HepG2 (cell line): Measurements from ENCODE around the gene SLC6A5. TPM values are rescaled to one million over a fixed set of nuclear protein-coding genes. Genes with fewer than 3 reads are reported as not detected.

Experiments used
- ATAC-seq: fragments of 200-7000 bp; cut with Tn5 transposase; 3 replicates; pipeline ENCODE4 v1.9.1; 2020; ENCODE audit warnings: mild to moderate bottlenecking, moderate library complexity
- BruUV-seq: library from RNA; stranded (reverse); fragments of 400-500 nt; replicated peaks from 2 replicates; lab custom pipeline; 2021; lab: Mats Ljungman, UMichigan
- CTCF ChIA-PET: fragments of 300-600 bp; formaldehyde crosslinking; extraction: SDS; loops from one replicate; lab custom pipeline; 2021; ENCODE audit warnings: low total read pairs, inconsistent platforms, low intra/inter-chr PET ratio; lab: Yijun Ruan, JAX
- POLR2A ChIA-PET: fragments of 350-600 bp; sonication (Branson Sonifier 250); formaldehyde crosslinking; loops from one replicate; lab custom pipeline; 2020; ENCODE audit warnings: antibody characterized with exemption, inconsistent platforms; lab: Yijun Ruan, JAX
- DNase-seq: peaks from one replicate; pipeline ENCODE4 v3.0.0-alpha.2; 2015; ENCODE audit warnings: low spot score
- FAIRE-seq: peaks from 3 replicates; lab custom pipeline; 2011; peaks lifted over from hg19 to GRCh38; lab: Jason Lieb, UNC
- H2AFZ ChIP-seq: one replicate; pipeline ENCODE4 v1.6.1; 2011; ENCODE audit warnings: low read length, inconsistent platforms
- H3K27ac ChIP-seq: fragments of 300-600 bp; 3 replicates; pipeline ENCODE4 v1.8.0; 2011; ENCODE audit warnings: mixed run types, mild to moderate bottlenecking, mixed read lengths, low read length, inconsistent platforms; ENCODE audit not compliant: insufficient read depth; ENCODE audit errors: extremely low read length
- H3K27me3 ChIP-seq, 2 experiments: fragments of 200-600 bp in 1 of 2; 2 replicates in 1 of 2; 3 replicates in 1 of 2; pipeline versions ENCODE4 v1.6.0 to v1.8.0; 2011; ENCODE audit warnings: low read length in 2 of 2, mild to moderate bottlenecking in 2 of 2, moderate library complexity in 2 of 2, inconsistent platforms in 1 of 2; ENCODE audit not compliant: insufficient read depth in 2 of 2, control insufficient read depth in 1 of 2
- H3K36me3 ChIP-seq, 2 experiments: fragments of 200-600 bp in 1 of 2; replicated peaks in 1 of 2; 2 replicates in 1 of 2; 3 replicates in 1 of 2; pipeline versions ENCODE4 v1.5.1 to v1.8.0; 2011; ENCODE audit warnings: low read length in 2 of 2, inconsistent platforms in 1 of 2; ENCODE audit not compliant: insufficient read depth in 2 of 2, control insufficient read depth in 1 of 2
- H3K4me1 ChIP-seq: 2 replicates; pipeline ENCODE4 v1.5.1; 2012; ENCODE audit warnings: low read length, inconsistent platforms; ENCODE audit not compliant: insufficient read depth
- H3K4me2 ChIP-seq: 2 replicates; pipeline ENCODE4 v1.6.0; 2011; ENCODE audit warnings: low read depth, low read length, inconsistent platforms
- H3K4me3 ChIP-seq, 3 experiments: fragments of 200-600 bp in 1 of 3; sonication (generic), shearing (Covaris generic) in 1 of 3; replicated peaks in 1 of 3; 2 replicates each; pipeline ENCODE4 v1.5.1; 2011 to 2016; ENCODE audit warnings: low read length in 3 of 3, inconsistent platforms in 2 of 3, low read depth in 2 of 3, mild to moderate bottlenecking in 2 of 3, control low read depth in 1 of 3, mixed read lengths in 1 of 3; ENCODE audit not compliant: insufficient read depth in 1 of 3
- H3K79me2 ChIP-seq: one replicate; pipeline ENCODE4 v1.6.1; 2011; ENCODE audit warnings: low read length, inconsistent platforms; ENCODE audit not compliant: insufficient read depth
- H3K9ac ChIP-seq: 2 replicates; pipeline ENCODE4 v1.6.0; 2011; ENCODE audit warnings: mild to moderate bottlenecking, low read depth, low read length, inconsistent platforms; ENCODE audit not compliant: insufficient read depth
- H3K9me3 ChIP-seq: 2 replicates; pipeline ENCODE4 v1.5.1; 2012; ENCODE audit warnings: mild to moderate bottlenecking, low read length
- H4K20me1 ChIP-seq: 2 replicates; pipeline ENCODE4 v1.6.0; 2011; ENCODE audit warnings: inconsistent platforms, mild to moderate bottlenecking, low read length, moderate library complexity; ENCODE audit not compliant: insufficient read depth
- BORCS8-MEF2B ChIP-seq: sonication (generic); formaldehyde crosslinking; IDR thresholded peaks from 2 replicates; pipeline ENCODE4 v1.8.0; 2022; ENCODE audit warnings: mild to moderate bottlenecking, missing genetic modification reagents
- ELF1 ChIP-seq: sonication (generic); formaldehyde crosslinking; IDR thresholded peaks from 2 replicates; pipeline ENCODE4 v1.4.0; 2020; ENCODE audit warnings: missing genetic modification reagents
- MAZ ChIP-seq, 2 experiments: sonication (generic) in 1 of 2; formaldehyde crosslinking in 1 of 2; IDR thresholded peaks; 2 replicates each; pipeline versions ENCODE4 v1.5.0 to v1.6.1; 2012 to 2020; ENCODE audit warnings: low read depth in 2 of 2, mild to moderate bottlenecking in 2 of 2, borderline replicate concordance in 1 of 2, improper control_type of control experiment in 1 of 2, low read length in 1 of 2, missing genetic modification reagents in 1 of 2, moderate library complexity in 1 of 2
- MYC ChIP-seq: sonication (generic); formaldehyde crosslinking; IDR thresholded peaks from 2 replicates; pipeline ENCODE4 v1.9.0; 2021; ENCODE audit warnings: missing genetic modification reagents, borderline replicate concordance
- NCOA2 ChIP-seq: sonication (generic); formaldehyde crosslinking; IDR thresholded peaks from 2 replicates; pipeline ENCODE4 v1.8.0; 2022; ENCODE audit warnings: inconsistent platforms
- NFKBIZ ChIP-seq: IDR thresholded peaks from 2 replicates; pipeline ENCODE4 v1.6.1; 2018; ENCODE audit warnings: missing genetic modification reagents, missing compliant biosample characterization
- RORA ChIP-seq: sonication (generic); formaldehyde crosslinking; IDR thresholded peaks from 2 replicates; pipeline ENCODE4 v1.5.0; 2020; ENCODE audit warnings: mild to moderate bottlenecking, missing genetic modification reagents, moderate library complexity
- SPEN ChIP-seq: sonication (generic); formaldehyde crosslinking; IDR thresholded peaks from 2 replicates; pipeline ENCODE4 v1.5.1; 2020; ENCODE audit warnings: low read depth, mild to moderate bottlenecking, missing genetic modification reagents
- ZFYVE20 ChIP-seq: sonication (generic); formaldehyde crosslinking; IDR thresholded peaks from 2 replicates; pipeline ENCODE4 v1.8.0; 2023; ENCODE audit warnings: low read depth, mild to moderate bottlenecking, moderate library complexity, missing genetic modification reagents, borderline replicate concordance
- ZMYM4 ChIP-seq: sonication (generic); formaldehyde crosslinking; IDR thresholded peaks from 2 replicates; pipeline ENCODE4 v1.8.1; 2023; ENCODE audit warnings: mild to moderate bottlenecking, missing genetic modification reagents
- ZNF501 ChIP-seq: sonication (generic); formaldehyde crosslinking; IDR thresholded peaks from 2 replicates; pipeline ENCODE4 v1.5.1; 2020; ENCODE audit warnings: mild to moderate bottlenecking, moderate library complexity, missing genetic modification reagents
- ZNF510 ChIP-seq: sonication (generic); formaldehyde crosslinking; IDR thresholded peaks from 2 replicates; pipeline ENCODE4 v1.4.0; 2020; ENCODE audit warnings: low read depth, mild to moderate bottlenecking, missing genetic modification reagents
- ZNF674 ChIP-seq: sonication (generic); formaldehyde crosslinking; IDR thresholded peaks from 2 replicates; pipeline ENCODE4 v1.5.0; 2020; ENCODE audit warnings: low read depth, mild to moderate bottlenecking, missing genetic modification reagents
- ZSCAN31 ChIP-seq: sonication (generic); formaldehyde crosslinking; IDR thresholded peaks from 2 replicates; pipeline ENCODE4 v1.5.0; 2020; ENCODE audit warnings: low read depth, mild to moderate bottlenecking, missing genetic modification reagents
- WGBS: methylation state at CpG from one replicate; pipeline ENCODE4 v1.1.6; 2017; ENCODE audit warnings: low lambda C conversion rate; 5-methylcytosine and 5-hydroxymethylcytosine counted together
- in situ Hi-C: cut with HindIII; loops from 2 replicates; pipeline ENCODE4 v1.10.0; 2017; ENCODE audit warnings: low pct_unique_long_range_greater_than_20kb; ENCODE audit not compliant: extremely low pct_ligation_motif_present
- intact Hi-C: fragments of 100-400 bp; cut with micrococcal nuclease; formaldehyde crosslinking; loops from one replicate; pipeline ENCODE4 v1.10.0; 2022; ENCODE audit not compliant: unreplicated experiment
- polyA plus RNA-seq, 8 experiments: library from polyadenylated mRNA; depleted of rRNA in 3 of 8; stranded (reverse) in 7 of 8; unstranded in 1 of 8; fragments of >200 nt; fragmentation: Illumina TruSeq in 4 of 8; extraction: Trizol in 4 of 8; gene quantifications; 2 replicates each; pipeline versions ENCODE4 v1.2.1 to v1.2.3, GENCODE V29; 2011 to 2016; ENCODE audit warnings: low read depth in 4 of 8, missing spikeins in 1 of 8, mixed read lengths in 1 of 8; ENCODE audit not compliant: insufficient read depth in 1 of 8
- total RNA-seq, 5 experiments: library from RNA; depleted of rRNA; stranded (reverse); fragments of >200 nt; fragmentation: Illumina TruSeq; extraction: Trizol; gene quantifications; 2 replicates each; pipeline ENCODE4 v1.2.3, GENCODE V29; 2016; ENCODE audit warnings: low read depth in 1 of 5
- TF ChIP-seq, protein P1 (sequence below): sonication (generic); formaldehyde crosslinking; IDR thresholded peaks from 2 replicates; pipeline ENCODE4 v1.4.0; 2020; ENCODE audit warnings: missing genetic modification reagents, borderline replicate concordance
- TF ChIP-seq, protein P2 (sequence below): IDR thresholded peaks from 2 replicates; pipeline ENCODE4 v1.6.1; 2016; ENCODE audit warnings: low read depth, borderline replicate concordance
- TF ChIP-seq, protein P3 (sequence below): sonication (generic); formaldehyde crosslinking; IDR thresholded peaks from 2 replicates; pipeline ENCODE4 v1.4.0; 2020; ENCODE audit warnings: mild to moderate bottlenecking, low read depth, missing genetic modification reagents

Gene SLC6A5
- total and polyA plus RNA-seq, 2 of the 13 experiments (the other 11 are each of a cell fraction or from before 2014, with no cell fraction given) = not detected

DNA sequence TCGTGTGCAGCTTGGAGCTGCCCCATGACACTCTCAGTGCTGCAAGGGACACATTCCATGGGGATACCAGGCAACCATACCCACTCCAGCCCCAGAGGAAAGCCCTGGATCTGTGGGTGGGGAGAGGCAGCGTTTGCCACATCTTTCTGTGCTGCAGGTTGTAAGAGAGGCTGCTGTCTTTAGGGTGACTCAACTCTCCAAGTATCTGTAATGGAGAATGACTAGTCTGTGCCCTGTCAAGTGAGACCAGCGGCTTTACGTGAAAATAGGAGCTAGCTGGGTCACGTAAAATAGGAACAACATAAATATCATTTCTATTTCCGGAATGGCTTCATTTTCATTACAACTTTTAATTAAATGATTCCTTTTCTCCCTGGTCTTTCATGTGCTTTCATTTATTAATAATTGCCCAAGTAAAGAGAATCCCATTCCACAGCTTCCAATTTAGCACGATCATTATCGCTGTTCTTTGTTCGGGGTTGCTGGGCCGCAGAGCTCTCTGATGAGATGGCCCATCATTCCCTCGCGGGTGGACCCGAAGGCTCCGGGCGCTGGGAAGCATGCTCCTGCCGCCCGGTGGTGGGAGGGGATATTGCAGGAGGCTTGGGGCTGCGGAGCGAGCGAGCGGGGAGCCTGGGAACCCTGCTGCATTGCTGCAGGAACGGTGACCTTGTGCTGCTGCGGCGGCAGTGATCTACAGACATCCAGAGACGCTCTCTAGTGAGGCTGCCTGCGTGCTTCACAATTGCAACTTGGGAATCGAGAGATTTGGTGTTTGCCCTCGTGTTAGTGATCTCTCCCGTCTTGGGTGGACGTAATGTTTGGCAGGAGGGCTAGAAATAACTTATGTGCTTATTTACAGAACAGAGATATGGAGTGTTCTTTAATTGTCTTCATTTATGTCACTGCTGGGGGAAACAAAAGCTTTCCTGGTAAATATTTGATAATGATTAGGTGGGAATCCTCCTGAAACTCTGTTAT, 10.6 kb downstream of the SLC6A5 start:
- no peaks in the 10 kb centered on the region for H3K36me3 ChIP-seq
- POLR2A ChIA-PET = no interaction called here
- CTCF ChIA-PET = interaction anchor here (1.0 to 2.8 kb wide), 3 partner anchors 213 to 482 kb away, joined by 4 to 18 read pairs (median 14); partner anchors contain the start of gene PRMT3
- H4K20me1 ChIP-seq = no peaks in the 10 kb centered on the region
- FAIRE-seq (peak; percentile 42), DNase-seq (peak; percentile 55), ATAC-seq (peak; percentile 98)
- in situ Hi-C loops (loop anchor here (5.0 to 25.0 kb wide), 2 partner anchors 223 to 473 kb away; partner anchors contain the start of gene PRMT3), intact Hi-C loops (loop anchor here (1.0 to 5.0 kb wide), 3 partner anchors 153 to 481 kb away; no protein-coding TSS in a partner anchor)
- H3K9me3 ChIP-seq = no peaks in the 10 kb centered on the region
- 0 out of 2 replicates have a peak overlapping the region, but pooled peaks have one; percentile 30 for H3K4me2 ChIP-seq
- no TSS peak for BruUV-seq
- peaks cover 12% of the 10 kb centered on the region; the same call in 1 of the 2 replicates for H3K4me1 ChIP-seq
- no peak overlapping the region for H3K4me3 ChIP-seq
- H3K27me3 ChIP-seq = peaks cover 0 to 25% of the 10 kb centered on the region in 2 experiments; a peak in 2 of 5 replicates
- H3K27ac ChIP-seq = no peak overlapping the region
- 6% methylated on average over 27 of the region's 30 CpGs for WGBS
- no peaks in the 10 kb centered on the region for H3K79me2 ChIP-seq
- H2AFZ ChIP-seq = no peak overlapping the region
- no peak overlapping the region for H3K9ac ChIP-seq
- TF ChIP-seq, protein P1, sequence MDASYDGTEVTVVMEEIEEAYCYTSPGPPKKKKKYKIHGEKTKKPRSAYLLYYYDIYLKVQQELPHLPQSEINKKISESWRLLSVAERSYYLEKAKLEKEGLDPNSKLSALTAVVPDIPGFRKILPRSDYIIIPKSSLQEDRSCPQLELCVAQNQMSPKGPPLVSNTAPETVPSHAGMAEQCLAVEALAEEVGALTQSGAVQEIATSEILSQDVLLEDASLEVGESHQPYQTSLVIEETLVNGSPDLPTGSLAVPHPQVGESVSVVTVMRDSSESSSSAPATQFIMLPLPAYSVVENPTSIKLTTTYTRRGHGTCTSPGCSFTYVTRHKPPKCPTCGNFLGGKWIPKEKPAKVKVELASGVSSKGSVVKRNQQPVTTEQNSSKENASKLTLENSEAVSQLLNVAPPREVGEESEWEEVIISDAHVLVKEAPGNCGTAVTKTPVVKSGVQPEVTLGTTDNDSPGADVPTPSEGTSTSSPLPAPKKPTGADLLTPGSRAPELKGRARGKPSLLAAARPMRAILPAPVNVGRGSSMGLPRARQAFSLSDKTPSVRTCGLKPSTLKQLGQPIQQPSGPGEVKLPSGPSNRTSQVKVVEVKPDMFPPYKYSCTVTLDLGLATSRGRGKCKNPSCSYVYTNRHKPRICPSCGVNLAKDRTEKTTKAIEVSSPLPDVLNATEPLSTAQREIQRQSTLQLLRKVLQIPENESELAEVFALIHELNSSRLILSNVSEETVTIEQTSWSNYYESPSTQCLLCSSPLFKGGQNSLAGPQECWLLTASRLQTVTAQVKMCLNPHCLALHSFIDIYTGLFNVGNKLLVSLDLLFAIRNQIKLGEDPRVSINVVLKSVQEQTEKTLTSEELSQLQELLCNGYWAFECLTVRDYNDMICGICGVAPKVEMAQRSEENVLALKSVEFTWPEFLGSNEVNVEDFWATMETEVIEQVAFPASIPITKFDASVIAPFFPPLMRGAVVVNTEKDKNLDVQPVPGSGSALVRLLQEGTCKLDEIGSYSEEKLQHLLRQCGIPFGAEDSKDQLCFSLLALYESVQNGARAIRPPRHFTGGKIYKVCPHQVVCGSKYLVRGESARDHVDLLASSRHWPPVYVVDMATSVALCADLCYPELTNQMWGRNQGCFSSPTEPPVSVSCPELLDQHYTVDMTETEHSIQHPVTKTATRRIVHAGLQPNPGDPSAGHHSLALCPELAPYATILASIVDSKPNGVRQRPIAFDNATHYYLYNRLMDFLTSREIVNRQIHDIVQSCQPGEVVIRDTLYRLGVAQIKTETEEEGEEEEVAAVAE = no peak; the same call in 1 of the 2 replicates
- no peak for TF ChIP-seq ZNF510 (CRISPR knock-in tag)
- peak; percentile 58; the same call in 1 of the 2 replicates for TF ChIP-seq ZNF501
- 0 out of 2 replicates have a peak, but pooled peaks have one; percentile 30 for TF ChIP-seq ELF1
- TF ChIP-seq MYC = peak; percentile 26; the same call in 1 of the 2 replicates
- no peak for TF ChIP-seq NCOA2 (CRISPR knock-in tag)
- TF ChIP-seq ZNF674 (CRISPR knock-in tag) = no peak
- no peak for TF ChIP-seq NFKBIZ (CRISPR knock-in tag)
- TF ChIP-seq BORCS8-MEF2B = no peak
- no peak for TF ChIP-seq SPEN (CRISPR knock-in tag)
- TF ChIP-seq, protein P2, sequence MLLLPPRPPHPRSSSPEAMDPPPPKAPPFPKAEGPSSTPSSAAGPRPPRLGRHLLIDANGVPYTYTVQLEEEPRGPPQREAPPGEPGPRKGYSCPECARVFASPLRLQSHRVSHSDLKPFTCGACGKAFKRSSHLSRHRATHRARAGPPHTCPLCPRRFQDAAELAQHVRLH = peak; percentile 41; the same call in 1 of the 2 replicates
- TF ChIP-seq MAZ (IDR thresholded peaks at IDR 0.05; ENCODE audit: borderline replicate concordance, low read depth, low read length) = peak; percentile 58; the same call in 1 of the 2 replicates
- no peak for TF ChIP-seq MAZ (CRISPR knock-in tag; IDR thresholded peaks at IDR 0.05; ENCODE audit: low read depth)
- peak; percentile 71 for TF ChIP-seq ZMYM4 (CRISPR knock-in tag)
- no peak for TF ChIP-seq ZFYVE20 (CRISPR knock-in tag)
- TF ChIP-seq, protein P3, sequence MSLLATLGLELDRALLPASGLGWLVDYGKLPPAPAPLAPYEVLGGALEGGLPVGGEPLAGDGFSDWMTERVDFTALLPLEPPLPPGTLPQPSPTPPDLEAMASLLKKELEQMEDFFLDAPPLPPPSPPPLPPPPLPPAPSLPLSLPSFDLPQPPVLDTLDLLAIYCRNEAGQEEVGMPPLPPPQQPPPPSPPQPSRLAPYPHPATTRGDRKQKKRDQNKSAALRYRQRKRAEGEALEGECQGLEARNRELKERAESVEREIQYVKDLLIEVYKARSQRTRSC = no peak
- no peak for TF ChIP-seq RORA (CRISPR knock-in tag)
- TF ChIP-seq ZSCAN31 (CRISPR knock-in tag) = no peak
